ENCODE results near the gene OR10Z1.

Gene OR10Z1

DNA sequence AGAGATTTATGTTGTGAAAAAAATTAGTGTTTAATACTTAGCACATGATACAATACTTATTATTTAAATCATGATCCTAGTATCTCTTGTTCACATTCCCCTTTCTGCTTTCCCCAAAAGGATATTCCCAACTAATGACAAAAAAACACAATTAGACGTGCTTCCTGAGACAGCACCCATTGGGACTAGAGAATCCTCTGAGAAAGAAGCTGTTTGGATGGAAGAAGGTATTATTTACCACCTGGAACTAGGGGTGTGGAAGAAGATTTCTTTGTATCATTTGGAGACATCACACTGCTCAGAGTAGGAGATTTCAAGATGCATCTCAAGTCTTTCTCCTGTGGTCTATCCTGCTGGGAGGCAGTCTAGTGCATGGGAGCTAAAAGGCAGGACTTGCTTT, at the start of gene OR10Z1:
Gene OR10Z1, plus strand, starts transcription at position 301 of the 400 bp plus-strand sequence. CDS start 1,171 bp downstream, outside the sequence.
- DNase-seq = no peak

GRCh38 chr1:158559696-158560095, 45.4 kb upstream of the OR10Z1 start:
- no peak for DNase-seq

DNA sequence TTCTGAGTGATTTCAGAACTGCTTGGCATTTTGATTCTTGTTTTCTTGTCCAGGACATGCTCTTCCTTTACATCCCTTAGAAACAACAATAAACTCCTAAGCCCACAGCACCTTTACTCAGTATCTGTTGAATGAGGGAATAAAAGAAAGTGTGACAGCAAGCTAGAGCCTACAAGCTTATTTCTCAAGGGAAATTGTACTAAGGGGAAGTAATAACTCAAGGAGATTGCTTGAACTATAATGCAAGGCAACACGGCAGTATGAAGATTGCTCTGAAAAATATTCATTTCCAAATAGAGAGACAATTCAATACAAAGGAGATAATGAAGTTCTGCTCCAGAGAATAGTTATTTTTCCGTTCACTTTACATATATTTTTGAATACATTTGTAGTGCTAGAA, 41.2 kb upstream of the OR10Z1 start:
- no peak for DNase-seq

DNA sequence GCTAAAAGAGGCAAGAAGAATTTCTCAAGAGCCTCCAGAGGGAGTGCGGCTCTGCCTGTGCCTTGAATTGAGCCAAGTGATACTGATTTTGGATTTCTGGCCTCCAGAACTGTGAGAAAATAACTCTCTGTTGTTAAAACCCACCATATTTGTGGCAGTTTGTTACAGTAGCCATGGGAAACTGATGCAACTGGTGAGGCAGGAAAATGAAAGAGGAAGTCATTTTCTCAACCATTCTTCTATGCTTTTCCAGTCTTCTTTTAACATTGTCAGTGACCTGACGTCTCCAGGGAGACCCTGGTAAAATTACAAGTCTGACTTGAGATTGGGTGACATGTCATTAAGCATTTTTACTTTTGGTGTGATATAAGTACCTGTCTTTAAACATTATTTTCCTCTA, 40.5 kb upstream of the OR10Z1 start:
- no peak for DNase-seq

DNA sequence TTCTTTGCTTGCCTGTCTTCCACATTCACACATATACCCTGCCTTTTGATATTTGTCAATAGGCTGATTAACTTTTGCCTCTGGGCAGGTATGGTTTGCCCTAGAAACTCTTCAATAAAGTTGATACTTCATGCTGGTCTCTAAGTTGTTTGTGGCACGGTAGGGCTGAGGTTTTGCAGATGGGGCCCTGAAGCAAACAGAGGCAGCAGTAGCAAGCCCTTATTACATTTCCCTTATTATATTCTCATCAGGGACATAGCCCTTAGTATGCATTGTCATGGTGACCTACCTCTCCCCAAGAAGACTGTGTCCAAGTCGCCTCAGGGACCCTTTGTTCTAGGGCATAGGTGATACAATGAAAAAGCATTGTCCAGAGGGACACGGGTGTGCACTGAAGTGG, 34.6 kb upstream of the OR10Z1 start, which contains the start of gene OR6P1:
Gene OR6P1, minus strand, starts transcription at position 101 of the 400 bp plus-strand sequence. CDS start 6,976 bp downstream, outside the sequence.
- DNase-seq = no peak

DNA sequence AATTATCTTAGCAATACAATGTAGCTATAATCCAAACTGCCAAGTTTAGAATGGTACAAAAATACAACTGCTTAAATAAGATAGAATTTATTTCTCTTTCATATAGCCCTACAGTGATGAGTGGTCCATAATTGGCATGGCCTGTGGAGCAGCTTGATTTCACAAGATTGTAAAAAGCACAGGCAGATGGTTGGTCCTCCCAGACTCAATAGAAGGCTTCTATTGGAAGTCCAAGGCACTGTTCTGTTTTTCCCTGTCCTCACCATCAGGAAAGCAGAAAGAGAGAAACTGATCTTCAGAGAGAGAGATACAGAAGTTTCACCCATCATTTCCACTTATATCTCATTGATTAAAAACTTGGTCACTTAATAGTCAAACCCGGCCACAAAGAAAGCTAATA, 32.8 kb upstream of the OR10Z1 start:
- DNase-seq = no peak

- no peak for DNase-seq
Observed at GRCh38 chr1:158577561-158577960, 27.5 kb upstream of the OR10Z1 start.

DNA sequence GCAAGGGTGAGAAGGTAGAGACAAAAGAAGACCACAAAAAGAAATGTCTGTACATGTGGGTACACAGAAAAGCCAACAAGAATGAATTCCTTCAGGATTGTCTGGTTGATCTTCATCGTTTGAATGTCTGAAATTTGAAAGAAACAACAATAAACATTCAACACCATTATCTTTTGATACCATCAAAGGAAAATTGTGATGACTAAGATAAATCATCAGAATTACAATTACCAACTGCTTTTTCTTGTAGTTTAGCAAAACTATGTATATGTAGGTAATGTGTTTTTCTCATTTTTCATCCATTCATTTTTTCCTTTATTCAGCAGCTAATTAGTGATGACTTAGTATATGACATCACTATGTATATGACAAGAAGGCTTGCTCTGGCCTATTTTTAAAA, 25.3 kb upstream of the OR10Z1 start, which contains the start of gene OR10X1:
Gene OR10X1, minus strand, starts transcription at position 167 of the 400 bp plus-strand sequence. Its CDS starts 0 bp downstream, at position 167.
- DNase-seq = no peak

DNA sequence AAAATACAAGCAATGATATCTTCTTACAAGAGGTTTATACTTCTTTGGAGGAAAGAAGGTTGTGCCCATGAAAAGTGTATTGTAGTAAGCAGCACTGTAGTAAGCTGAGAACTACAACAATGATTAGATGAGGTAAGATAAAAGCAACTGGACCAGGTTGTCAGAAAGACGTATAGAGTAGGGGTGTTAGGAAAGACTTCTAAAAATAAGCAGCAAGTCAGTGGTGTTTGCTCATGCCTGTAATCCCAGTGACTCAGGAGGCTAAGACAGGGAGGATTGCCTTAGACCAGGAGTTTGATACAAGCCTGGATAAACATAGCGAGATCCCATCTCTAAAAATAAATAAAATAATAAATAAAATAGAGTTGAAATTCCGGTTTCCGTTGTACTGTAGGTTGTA, 21.1 kb upstream of the OR10Z1 start:
- no peak for DNase-seq

GRCh38 chr1:158586942-158587341, 18.1 kb upstream of the OR10Z1 start:
- no peak for DNase-seq

GRCh38 chr1:158600735-158601134, 4.3 kb upstream of the OR10Z1 start:
- no peak for DNase-seq

DNA sequence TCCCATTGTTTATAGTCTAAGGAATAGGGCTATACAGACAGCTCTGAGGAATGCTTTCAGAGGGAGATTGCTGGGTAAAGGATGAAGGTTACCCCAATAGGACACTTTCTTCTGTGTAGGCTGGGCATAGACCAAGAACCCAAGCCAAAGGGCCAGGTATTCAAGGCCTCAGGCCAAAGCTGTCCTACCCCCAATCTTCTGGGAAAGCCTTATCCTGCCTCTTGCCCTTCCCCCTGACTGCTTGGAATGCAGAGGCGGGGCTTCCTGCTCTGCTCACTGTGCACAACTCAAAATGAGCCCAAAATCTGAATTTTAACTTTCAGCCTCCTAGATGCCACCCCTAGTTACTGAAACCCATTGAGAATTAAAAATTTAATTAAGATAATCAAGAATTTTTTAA, 2.2 kb downstream of the OR10Z1 start:
- no peak for DNase-seq

- DNase-seq = no peak
Observed at GRCh38 chr1:158611916-158612315, 6.8 kb downstream of the OR10Z1 start.

DNA sequence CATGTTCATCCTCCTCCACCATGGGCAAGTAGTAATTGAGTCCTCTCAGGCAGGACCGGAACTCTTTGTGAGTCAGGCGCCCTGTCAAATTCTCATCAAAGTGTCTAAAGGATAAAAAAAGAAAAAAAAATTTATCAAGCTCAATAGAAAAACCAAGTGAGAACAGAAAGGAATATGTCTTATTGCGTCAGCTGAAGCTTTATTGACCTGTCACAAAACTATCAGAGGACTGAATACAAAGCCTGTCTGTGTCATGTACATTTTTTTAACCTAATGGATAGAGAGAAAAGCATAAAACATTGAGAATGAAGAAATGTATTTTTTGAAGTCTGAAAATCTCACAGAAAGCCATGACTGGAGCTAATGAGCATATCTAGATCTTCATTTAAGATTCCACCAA, 8.7 kb downstream of the OR10Z1 start:
- no peak for DNase-seq

DNA sequence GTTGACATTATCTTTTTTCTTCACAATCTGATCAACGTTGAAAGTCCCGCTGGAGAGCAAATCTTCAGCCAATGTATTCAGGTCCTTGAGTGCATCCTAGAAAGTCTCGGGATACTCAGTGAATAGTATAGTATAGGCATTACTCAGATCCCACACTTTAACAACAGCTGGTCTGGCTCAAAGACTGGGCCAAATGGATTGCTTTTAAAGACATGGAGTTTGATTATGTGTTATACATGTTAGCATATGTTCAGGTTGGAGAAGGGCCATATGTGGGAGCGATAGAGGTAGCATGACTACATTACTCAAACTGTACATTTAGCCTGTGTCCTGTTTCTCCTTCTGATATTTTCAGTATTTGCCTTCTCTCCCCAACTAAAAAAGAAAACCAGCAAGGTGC, 33.1 kb downstream of the OR10Z1 start:
- no peak for DNase-seq

- no peak for DNase-seq
Observed at GRCh38 chr1:158638904-158639303, 33.8 kb downstream of the OR10Z1 start.

DNA sequence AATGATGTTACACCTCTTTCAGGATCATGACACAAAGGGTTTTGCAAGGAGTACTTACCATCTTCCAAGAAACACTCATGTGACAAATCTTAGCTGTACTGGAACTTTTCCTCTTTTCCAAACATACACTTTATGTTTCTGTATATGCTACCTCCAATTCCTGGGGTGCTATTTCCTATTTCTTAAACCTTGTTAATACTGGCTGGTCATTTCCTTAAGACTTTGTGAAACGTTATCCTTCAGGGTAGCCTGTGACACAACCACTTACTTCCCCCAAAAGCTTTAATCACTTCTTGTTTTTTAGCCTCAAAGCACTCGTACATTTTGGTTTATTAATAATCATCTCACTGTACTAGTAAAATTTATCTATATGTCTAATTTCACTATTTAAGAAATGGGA, 39.4 kb downstream of the OR10Z1 start:
- DNase-seq = no peak

- no peak for DNase-seq
Observed at GRCh38 chr1:158646465-158646864, 41.4 kb downstream of the OR10Z1 start.

GRCh38 chr1:158649052-158649451, 44.0 kb downstream of the OR10Z1 start:
- no peak for DNase-seq

- no peak for DNase-seq
Observed at GRCh38 chr1:158652721-158653334, 47.8 kb downstream of the OR10Z1 start.

DNA sequence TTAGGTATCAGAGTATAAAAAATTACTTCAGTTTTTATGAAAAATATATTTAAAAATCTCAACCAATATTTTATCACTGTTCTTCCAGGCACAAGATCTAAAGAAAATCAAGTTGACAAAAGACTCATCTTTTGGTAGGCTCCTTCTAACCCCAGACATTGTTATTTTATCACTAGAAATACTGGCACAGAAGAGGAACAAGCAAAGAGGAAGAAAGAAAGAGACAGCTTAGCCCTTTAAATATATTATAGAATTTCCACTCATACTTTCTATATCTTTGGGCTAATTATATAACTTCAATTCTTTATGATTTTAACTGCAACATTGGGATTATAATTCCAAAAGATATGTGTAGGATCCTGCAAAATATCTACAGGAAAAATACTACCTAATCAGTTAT, 49.0 kb downstream of the OR10Z1 start:
- no peak for DNase-seq

DNA sequence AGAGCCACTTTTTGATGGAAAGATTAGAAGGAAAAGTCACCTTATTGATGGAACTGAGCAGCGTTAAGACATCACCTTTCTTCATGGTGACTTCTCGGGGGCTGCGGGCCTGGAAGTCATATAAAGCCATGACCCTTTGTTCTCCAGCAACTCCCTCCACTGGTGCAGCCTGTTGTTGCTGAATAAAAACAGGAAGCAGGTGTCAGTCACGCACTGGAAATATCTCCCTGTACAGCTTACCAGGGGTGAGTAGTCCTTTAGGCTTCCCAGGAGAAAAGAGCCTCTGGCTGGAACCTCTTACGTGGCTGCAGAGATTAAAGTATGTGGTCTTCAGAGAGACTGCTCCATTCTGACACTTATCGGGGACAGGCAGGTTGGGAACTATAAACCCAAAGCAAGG, 49.5 kb downstream of the OR10Z1 start:
- DNase-seq = no peak
